ENCODE results near the gene CDK5RAP2.

The CDK5RAP2 gene

GRCh38 chr9:120611690-120612068 is 31.7 kb upstream of the CDK5RAP2 start:
- no peak for TF ChIP-seq JUND (IDR thresholded peaks at IDR 0.05; ENCODE audit: low read depth)
- in situ Hi-C loops (cut with HindIII; ENCODE audit: low pct_unique_long_range_greater_than_20kb, low sequenced_read_pairs), result no loop called here
- DNase-seq (ENCODE audit: low read depth in 1 of 2, low spot score in 1 of 2), result no peak

- DNase-seq (ENCODE audit: low read depth in 1 of 2, low spot score in 1 of 2), result peak in 1 of 2 experiments; percentile 65
- in situ Hi-C loops (cut with HindIII; ENCODE audit: low pct_unique_long_range_greater_than_20kb, low sequenced_read_pairs), result no loop called here
These were observed 31.2 kb upstream of the CDK5RAP2 start for GRCh38 chr9:120610975-120611689.

GRCh38 chr9:120609636-120610035 is 29.7 kb upstream of the CDK5RAP2 start:
- TF ChIP-seq JUND (IDR thresholded peaks at IDR 0.05; ENCODE audit: low read depth), result no peak
- in situ Hi-C loops (cut with HindIII; ENCODE audit: low pct_unique_long_range_greater_than_20kb, low sequenced_read_pairs), result no loop called here
- DNase-seq (ENCODE audit: low read depth in 1 of 2, low spot score in 1 of 2), result no peak

More at GRCh38 chr9:120610975-120611689, 31.2 kb upstream of the CDK5RAP2 start:
- no peak for TF ChIP-seq JUND (IDR thresholded peaks at IDR 0.05; ENCODE audit: low read depth)

- in situ Hi-C loops (cut with HindIII; ENCODE audit: low pct_unique_long_range_greater_than_20kb, low sequenced_read_pairs), result no loop called here
- peak in 1 of 2 experiments; percentile 24 for DNase-seq (ENCODE audit: low read depth in 1 of 2, low spot score in 1 of 2)
- TF ChIP-seq JUND (IDR thresholded peaks at IDR 0.05; ENCODE audit: low read depth), result no peak
These were observed 28.5 kb upstream of the CDK5RAP2 start for GRCh38 chr9:120608421-120608820.

GRCh38 chr9:120603591-120603990 is 23.6 kb upstream of the CDK5RAP2 start:
- DNase-seq (ENCODE audit: low read depth in 1 of 2, low spot score in 1 of 2), result no peak
- in situ Hi-C loops (cut with HindIII; ENCODE audit: low pct_unique_long_range_greater_than_20kb, low sequenced_read_pairs), result no loop called here
- no peak for TF ChIP-seq JUND (IDR thresholded peaks at IDR 0.05; ENCODE audit: low read depth)

GRCh38 chr9:120603010-120603409 is 23.0 kb upstream of the CDK5RAP2 start:
- in situ Hi-C loops (cut with HindIII; ENCODE audit: low pct_unique_long_range_greater_than_20kb, low sequenced_read_pairs), result no loop called here
- no peak for DNase-seq (ENCODE audit: low read depth in 1 of 2, low spot score in 1 of 2)
- TF ChIP-seq JUND (IDR thresholded peaks at IDR 0.05; ENCODE audit: low read depth), result no peak

GRCh38 chr9:120593955-120594277 is 13.9 kb upstream of the CDK5RAP2 start:
- TF ChIP-seq JUND (IDR thresholded peaks at IDR 0.05; ENCODE audit: low read depth), result no peak
- no peak for DNase-seq (ENCODE audit: low read depth in 1 of 2, low spot score in 1 of 2)
- in situ Hi-C loops (cut with HindIII; ENCODE audit: low pct_unique_long_range_greater_than_20kb, low sequenced_read_pairs), result no loop called here

- TF ChIP-seq JUND (IDR thresholded peaks at IDR 0.05; ENCODE audit: low read depth), result no peak
- DNase-seq (ENCODE audit: low read depth in 1 of 2, low spot score in 1 of 2), result no peak
- in situ Hi-C loops (cut with HindIII; ENCODE audit: low pct_unique_long_range_greater_than_20kb, low sequenced_read_pairs), result no loop called here
These were observed 13.4 kb upstream of the CDK5RAP2 start for GRCh38 chr9:120593250-120593954.

GRCh38 chr9:120592210-120592609 is 12.2 kb upstream of the CDK5RAP2 start:
- DNase-seq (ENCODE audit: low read depth in 1 of 2, low spot score in 1 of 2), result no peak
- no peak for TF ChIP-seq JUND (IDR thresholded peaks at IDR 0.05; ENCODE audit: low read depth)
- in situ Hi-C loops (cut with HindIII; ENCODE audit: low pct_unique_long_range_greater_than_20kb, low sequenced_read_pairs), result no loop called here

- no peak for TF ChIP-seq JUND (IDR thresholded peaks at IDR 0.05; ENCODE audit: low read depth)
- in situ Hi-C loops (cut with HindIII; ENCODE audit: low pct_unique_long_range_greater_than_20kb, low sequenced_read_pairs), result no loop called here
- DNase-seq (ENCODE audit: low read depth in 1 of 2, low spot score in 1 of 2), result no peak
These were observed 7.4 kb upstream of the CDK5RAP2 start for GRCh38 chr9:120587328-120587727.

- no peak for DNase-seq (ENCODE audit: low read depth in 1 of 2, low spot score in 1 of 2)
- in situ Hi-C loops (cut with HindIII; ENCODE audit: low pct_unique_long_range_greater_than_20kb, low sequenced_read_pairs), result no loop called here
- TF ChIP-seq JUND (IDR thresholded peaks at IDR 0.05; ENCODE audit: low read depth), result no peak
These were observed 4.0 kb upstream of the CDK5RAP2 start for GRCh38 chr9:120583958-120584369.

- in situ Hi-C loops (cut with HindIII; ENCODE audit: low pct_unique_long_range_greater_than_20kb, low sequenced_read_pairs), result no loop called here
- DNase-seq (ENCODE audit: low read depth in 1 of 2, low spot score in 1 of 2), result peak; percentile 50 to 69
- no peak for TF ChIP-seq JUND (IDR thresholded peaks at IDR 0.05; ENCODE audit: low read depth)
These were observed 572 bp downstream of the CDK5RAP2 start for GRCh38 chr9:120579139-120580050.

- no peak for TF ChIP-seq JUND (IDR thresholded peaks at IDR 0.05; ENCODE audit: low read depth)
- in situ Hi-C loops (cut with HindIII; ENCODE audit: low pct_unique_long_range_greater_than_20kb, low sequenced_read_pairs), result no loop called here
- no peak for DNase-seq (ENCODE audit: low read depth in 1 of 2, low spot score in 1 of 2)
These were observed 5.5 kb downstream of the CDK5RAP2 start for GRCh38 chr9:120574473-120574872.
